Activated T-cell treated with anti-CD3 and anti-CD28 coated beads, Interleukin-2, amount 50 U/mL, for 24 hours (primary cell): ENCODE results near the gene ITLN2.
"Not testable (repeated sequence)": the region's sequence is repeated elsewhere in the genome, so short reads cannot be mapped to it uniquely, and the experiment has no call there.

Experiments used
- DNase-seq: peaks from one replicate; pipeline ENCODE4 v3.0.0-alpha.2; 2020
- H3K27ac Mint-ChIP-seq: 2 replicates; pipeline ENCODE4 v1.8.0; 2020; ENCODE audit warnings: mild to moderate bottlenecking, mixed read lengths
- H3K27me3 Mint-ChIP-seq: 2 replicates; pipeline ENCODE4 v1.8.0; 2020; ENCODE audit warnings: mixed read lengths
- H3K36me3 Mint-ChIP-seq: 2 replicates; pipeline ENCODE4 v1.8.0; 2020; ENCODE audit warnings: low read depth, mixed read lengths
- H3K4me1 Mint-ChIP-seq: 2 replicates; pipeline ENCODE4 v1.8.0; 2020; ENCODE audit warnings: low read depth, mixed read lengths
- H3K4me3 Mint-ChIP-seq: 2 replicates; pipeline ENCODE4 v1.8.0; 2020; ENCODE audit warnings: mild to moderate bottlenecking, moderate library complexity, mixed read lengths
- H3K9me3 Mint-ChIP-seq: 2 replicates; pipeline ENCODE4 v1.8.0; 2020; ENCODE audit warnings: mixed read lengths

Gene ITLN2

DNA sequence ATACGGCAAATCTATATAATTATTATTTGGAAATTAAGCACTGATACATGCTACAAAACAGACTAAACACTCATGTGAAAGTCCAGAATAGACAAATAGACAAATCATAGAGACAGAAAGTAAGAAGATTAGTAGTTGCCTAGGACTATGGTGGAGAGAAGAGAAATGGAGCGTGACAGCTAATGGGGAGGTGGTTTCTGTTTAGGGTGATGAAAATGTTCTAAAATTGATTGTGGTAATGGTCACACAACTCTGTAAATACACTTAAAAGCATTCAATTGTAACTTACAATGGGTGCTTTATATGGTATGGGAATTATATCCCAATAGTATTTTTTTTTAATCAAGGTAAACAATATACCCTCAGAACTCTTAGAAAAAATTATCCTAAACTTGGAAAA lies 20.4 kb upstream of the ITLN2 start:
- no peaks in the 10 kb centered on the region for H3K9me3 Mint-ChIP-seq
- H3K27ac Mint-ChIP-seq = no peak overlapping the region
- no peak overlapping the region for H3K4me3 Mint-ChIP-seq
- DNase-seq = no peak
- H3K27me3 Mint-ChIP-seq = peaks cover 14% of the 10 kb centered on the region
- no peaks in the 10 kb centered on the region for H3K36me3 Mint-ChIP-seq
- peaks cover 10% of the 10 kb centered on the region for H3K4me1 Mint-ChIP-seq

DNA sequence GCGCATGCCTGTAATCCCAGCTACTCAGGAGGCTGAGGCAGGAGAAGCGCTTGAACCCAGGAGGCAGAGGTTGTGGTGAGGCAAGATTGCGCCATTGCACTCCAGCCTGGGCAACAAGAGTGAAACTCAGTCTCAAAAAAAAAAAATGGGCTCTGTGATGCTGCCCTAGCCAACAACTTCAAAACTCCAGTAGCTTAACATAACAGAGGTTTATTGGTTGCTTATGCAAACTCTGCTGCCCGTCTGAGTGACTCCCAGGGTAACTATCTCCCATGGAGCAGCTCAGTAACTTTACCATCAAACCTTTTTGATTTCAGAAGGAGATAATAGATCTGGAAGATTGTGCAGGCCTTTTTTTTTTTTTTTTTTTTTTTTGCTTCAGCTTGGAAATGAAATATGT lies 18.9 kb upstream of the ITLN2 start:
- Mint-ChIP-seq H3K4me1 (peaks cover 10% of the 10 kb centered on the region), H3K27me3 (peaks cover 9% of the 10 kb centered on the region), H3K4me3 (no peak overlapping the region)

DNA sequence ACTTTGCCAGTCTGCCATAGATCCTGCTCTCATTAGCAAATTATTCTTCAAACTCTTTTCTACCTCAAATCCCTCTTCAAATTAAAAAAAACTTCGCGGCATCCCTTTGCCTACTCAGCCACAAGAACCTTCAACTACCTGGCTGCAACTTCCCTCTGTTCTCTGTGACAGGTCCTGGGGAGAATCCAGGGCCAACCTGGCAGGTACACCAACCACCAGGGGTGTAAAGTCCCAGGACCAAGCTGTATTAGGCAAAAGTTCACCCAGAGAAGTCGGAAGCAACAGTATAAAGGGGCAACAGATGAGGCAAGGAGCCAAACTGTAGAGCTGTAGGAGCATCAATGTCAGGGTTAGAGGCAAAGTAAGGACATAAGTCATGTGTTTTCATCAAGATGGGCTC lies 18.3 kb upstream of the ITLN2 start:
- H3K4me1 Mint-ChIP-seq = peaks cover 10% of the 10 kb centered on the region
- H3K9me3 Mint-ChIP-seq = no peaks in the 10 kb centered on the region
- no peak overlapping the region for H3K4me3 Mint-ChIP-seq
- no peak overlapping the region for H3K27ac Mint-ChIP-seq
- no peak for DNase-seq
- peaks cover 9% of the 10 kb centered on the region for H3K27me3 Mint-ChIP-seq
- H3K36me3 Mint-ChIP-seq = no peaks in the 10 kb centered on the region

More for the DNA sequence above, 18.9 kb upstream of the ITLN2 start:
- no peak for DNase-seq
- H3K36me3 Mint-ChIP-seq = no peaks in the 10 kb centered on the region
- no peak overlapping the region for H3K27ac Mint-ChIP-seq
- H3K9me3 Mint-ChIP-seq = no peaks in the 10 kb centered on the region

DNA sequence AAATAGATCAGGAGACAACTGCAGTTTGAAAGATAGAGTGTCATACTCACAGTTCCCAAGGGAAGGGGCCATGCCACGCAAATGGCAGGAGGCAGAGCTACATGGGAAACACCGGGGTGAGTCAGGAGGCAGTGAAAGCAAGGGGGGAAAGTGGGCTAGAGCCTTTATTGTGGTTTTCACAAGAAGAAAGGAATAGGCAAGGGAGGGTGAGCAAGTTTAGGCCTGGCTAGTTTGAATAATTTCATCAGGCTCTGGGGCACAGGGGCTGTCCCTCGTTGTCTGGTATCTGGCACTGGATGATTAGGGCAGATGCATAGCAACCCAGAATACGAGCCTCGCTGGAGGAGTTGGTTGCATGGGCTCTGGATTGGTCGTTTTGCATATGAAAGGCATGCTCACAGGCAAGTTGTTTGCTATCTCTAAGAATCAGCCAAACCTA lies 17.0 kb upstream of the ITLN2 start:
- Mint-ChIP-seq H3K9me3 (no peaks in the 10 kb centered on the region), H3K4me1 (peaks cover 10% of the 10 kb centered on the region), H3K4me3 (no peak overlapping the region), H3K36me3 (no peaks in the 10 kb centered on the region), H3K27me3 (peaks cover 9% of the 10 kb centered on the region), H3K27ac (no peak overlapping the region)
- no peak for DNase-seq

DNA sequence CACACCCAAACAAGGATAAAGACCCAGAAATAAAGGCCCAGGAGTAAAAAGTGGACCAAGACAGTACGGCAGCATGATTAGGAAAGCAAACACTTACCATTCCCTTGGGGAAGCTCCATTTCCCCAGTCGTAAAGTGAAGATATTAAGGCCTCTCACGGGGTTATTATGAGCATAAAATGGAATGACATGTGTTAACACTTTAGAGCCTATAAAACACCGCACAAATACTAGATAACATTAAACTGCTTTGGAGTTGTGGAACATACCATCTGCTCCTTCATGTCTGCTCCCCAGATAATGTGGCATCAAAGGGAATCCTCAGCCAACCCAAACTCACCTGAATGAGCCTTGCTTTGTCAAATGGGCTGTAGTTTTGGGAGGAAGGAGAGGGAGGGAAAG lies 8.9 kb upstream of the ITLN2 start:
- H3K9me3 Mint-ChIP-seq = no peaks in the 10 kb centered on the region
- DNase-seq = no peak
- no peaks in the 10 kb centered on the region for H3K4me1 Mint-ChIP-seq
- H3K4me3 Mint-ChIP-seq = no peak overlapping the region
- no peak overlapping the region for H3K27ac Mint-ChIP-seq
- no peaks in the 10 kb centered on the region for H3K27me3 Mint-ChIP-seq
- no peaks in the 10 kb centered on the region for H3K36me3 Mint-ChIP-seq

DNA sequence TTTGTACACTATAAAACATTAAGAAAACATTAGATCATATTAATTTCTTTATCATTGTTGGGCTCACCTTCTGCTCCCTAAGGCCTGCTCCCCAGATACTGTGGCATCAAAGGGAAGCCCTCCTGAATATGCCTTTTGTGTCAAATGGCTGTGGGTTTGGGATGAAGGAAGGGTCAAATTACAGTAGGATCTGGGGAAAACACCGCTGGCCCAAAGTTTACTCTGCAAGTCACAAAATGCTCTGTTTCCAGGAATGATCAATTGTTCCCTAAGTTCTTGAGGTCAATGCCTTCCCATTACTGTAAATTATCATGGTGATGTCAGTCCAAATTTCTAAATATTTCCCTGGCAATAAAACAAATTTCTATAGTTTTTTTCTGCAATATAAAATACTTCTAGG lies 6.8 kb upstream of the ITLN2 start:
- no peak for DNase-seq
- Mint-ChIP-seq H3K27ac (no peak overlapping the region), H3K4me3 (no peak overlapping the region), H3K9me3 (no peaks in the 10 kb centered on the region), H3K27me3 (no peaks in the 10 kb centered on the region), H3K4me1 (no peaks in the 10 kb centered on the region), H3K36me3 (no peaks in the 10 kb centered on the region)

DNA sequence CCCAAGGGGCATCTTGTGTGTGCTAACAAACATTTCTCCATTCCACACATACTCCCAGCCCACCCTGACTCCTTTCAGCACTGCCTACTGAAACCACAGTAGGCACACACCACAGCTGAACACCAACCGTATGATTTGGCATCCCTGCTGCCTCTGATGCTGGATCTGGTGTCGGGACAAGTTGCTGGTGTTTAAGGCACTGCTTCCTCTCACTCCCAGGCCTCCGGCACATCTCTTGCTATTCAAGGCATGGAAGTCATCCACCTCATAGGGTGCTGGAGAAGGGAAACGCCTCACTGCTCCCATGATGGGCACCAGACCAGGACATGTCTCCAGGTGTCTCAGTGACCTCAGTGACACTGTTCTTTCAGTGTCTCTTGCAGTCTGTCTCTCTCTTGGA lies 2.4 kb upstream of the ITLN2 start:
- Mint-ChIP-seq H3K4me1 (peaks cover 6% of the 10 kb centered on the region), H3K27me3 (no peaks in the 10 kb centered on the region), H3K36me3 (no peaks in the 10 kb centered on the region), H3K9me3 (no peaks in the 10 kb centered on the region), H3K27ac (no peak overlapping the region), H3K4me3 (no peak overlapping the region)
- DNase-seq = no peak

DNA sequence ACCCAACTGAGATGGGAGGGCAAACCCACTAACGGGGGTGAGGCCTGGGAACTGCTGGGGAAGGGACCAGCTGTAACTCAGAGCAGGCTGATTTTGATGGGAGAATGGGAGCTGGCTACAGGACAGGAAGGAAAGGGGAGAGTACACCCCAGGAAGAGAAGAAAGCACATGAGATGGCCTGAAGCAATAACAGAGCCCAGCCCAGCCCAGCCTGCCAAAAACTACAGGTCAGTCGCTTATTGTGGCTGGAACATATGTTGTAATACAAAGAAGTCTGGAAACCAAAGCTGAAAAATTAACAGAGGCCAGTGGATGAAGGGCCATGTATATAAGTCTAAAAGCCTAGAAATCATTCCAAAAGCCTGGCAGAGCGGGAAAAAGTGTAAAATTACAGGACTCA lies 1.6 kb downstream of the ITLN2 start:
- no peak for DNase-seq
- no peaks in the 10 kb centered on the region for H3K36me3 Mint-ChIP-seq
- no peaks in the 10 kb centered on the region for H3K27me3 Mint-ChIP-seq
- H3K4me1 Mint-ChIP-seq = peaks cover 10% of the 10 kb centered on the region
- H3K9me3 Mint-ChIP-seq = no peaks in the 10 kb centered on the region
- no peak overlapping the region for H3K4me3 Mint-ChIP-seq
- H3K27ac Mint-ChIP-seq = no peak overlapping the region

DNA sequence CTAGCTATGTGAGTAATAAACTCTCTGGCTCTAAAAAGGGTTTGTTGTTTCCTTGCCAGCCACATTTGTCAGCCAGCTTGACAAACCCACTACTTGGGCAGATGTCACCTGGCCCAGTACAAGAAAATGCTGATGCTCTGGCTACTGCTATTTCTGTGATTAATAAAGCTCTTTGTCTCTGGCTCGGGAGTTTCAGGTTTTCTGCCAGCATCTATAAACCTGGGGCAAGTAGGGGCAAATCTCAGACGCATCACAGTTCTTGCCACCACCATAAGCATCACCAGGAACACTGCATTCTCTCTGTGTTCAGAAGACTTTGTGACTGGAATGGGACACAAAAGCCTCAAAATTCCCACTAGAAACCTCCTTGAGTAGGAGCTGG lies 2.5 kb downstream of the ITLN2 start:
- no peak for DNase-seq
- no peaks in the 10 kb centered on the region for H3K9me3 Mint-ChIP-seq
- H3K4me3 Mint-ChIP-seq = no peak overlapping the region
- no peaks in the 10 kb centered on the region for H3K36me3 Mint-ChIP-seq
- H3K4me1 Mint-ChIP-seq = peaks cover 10% of the 10 kb centered on the region
- no peaks in the 10 kb centered on the region for H3K27me3 Mint-ChIP-seq
- H3K27ac Mint-ChIP-seq = no peak overlapping the region

DNA sequence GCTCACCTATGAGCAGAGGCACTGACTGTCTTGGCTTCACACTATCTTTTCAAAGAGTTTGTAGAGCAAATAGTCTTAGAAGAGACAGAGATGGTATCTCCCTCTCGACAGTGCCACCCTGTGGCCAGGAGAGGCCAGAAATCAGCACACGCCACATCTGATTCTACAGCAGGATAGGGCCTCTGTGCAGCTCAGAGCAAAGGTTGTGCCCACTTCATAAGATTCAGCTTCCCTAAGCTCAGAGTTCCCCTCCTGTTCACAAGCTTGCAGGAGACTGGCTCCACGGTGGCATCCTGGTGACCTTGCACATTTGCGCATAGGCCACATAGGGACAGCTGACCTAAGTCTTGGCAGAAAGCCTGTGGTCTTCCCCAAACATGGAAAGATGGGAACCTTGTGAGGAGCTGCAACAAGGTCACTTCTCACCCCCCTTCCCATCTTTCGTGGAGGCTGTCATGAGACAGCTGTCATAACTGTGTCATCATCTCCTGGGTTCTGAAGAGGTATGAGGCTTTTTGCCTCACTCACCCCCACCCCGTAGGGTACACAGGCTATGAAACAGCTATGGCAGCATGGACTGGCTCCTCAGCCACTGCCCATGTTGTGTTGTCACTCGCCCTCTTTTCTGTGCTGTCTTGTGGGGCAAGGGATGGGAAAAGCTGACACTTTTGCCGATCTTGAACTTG lies 3.0 kb downstream of the ITLN2 start:
- Mint-ChIP-seq H3K27ac (no peak overlapping the region), H3K27me3 (no peaks in the 10 kb centered on the region), H3K4me1 (peaks cover 10% of the 10 kb centered on the region), H3K4me3 (no peak overlapping the region), H3K36me3 (no peaks in the 10 kb centered on the region), H3K9me3 (no peaks in the 10 kb centered on the region)
- peak; percentile 81 for DNase-seq

DNA sequence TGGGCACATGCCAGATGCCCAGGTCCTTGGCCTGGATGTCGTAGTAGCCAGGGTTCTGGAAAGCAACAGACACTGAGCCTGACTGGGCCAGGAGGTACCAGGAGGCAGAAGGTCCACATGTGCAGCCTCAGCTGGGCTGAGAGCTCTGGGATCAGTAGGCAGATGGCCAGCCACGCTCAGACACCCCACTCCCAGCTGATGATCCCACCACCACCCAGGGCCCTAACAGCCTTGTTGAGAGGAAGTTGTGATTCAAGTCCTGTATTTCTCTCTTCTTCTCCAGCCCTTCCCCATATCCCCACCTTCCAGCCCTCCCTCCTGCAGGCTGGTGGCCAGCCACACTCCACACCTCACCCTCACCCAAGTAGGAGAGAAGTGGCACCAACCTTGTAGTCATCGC lies 4.0 kb downstream of the ITLN2 start:
- H3K9me3 Mint-ChIP-seq = no peaks in the 10 kb centered on the region
- H3K27ac Mint-ChIP-seq = no peak overlapping the region
- H3K36me3 Mint-ChIP-seq = no peaks in the 10 kb centered on the region
- no peak for DNase-seq
- H3K27me3 Mint-ChIP-seq = no peaks in the 10 kb centered on the region
- H3K4me3 Mint-ChIP-seq = no peak overlapping the region
- H3K4me1 Mint-ChIP-seq = peaks cover 10% of the 10 kb centered on the region

DNA sequence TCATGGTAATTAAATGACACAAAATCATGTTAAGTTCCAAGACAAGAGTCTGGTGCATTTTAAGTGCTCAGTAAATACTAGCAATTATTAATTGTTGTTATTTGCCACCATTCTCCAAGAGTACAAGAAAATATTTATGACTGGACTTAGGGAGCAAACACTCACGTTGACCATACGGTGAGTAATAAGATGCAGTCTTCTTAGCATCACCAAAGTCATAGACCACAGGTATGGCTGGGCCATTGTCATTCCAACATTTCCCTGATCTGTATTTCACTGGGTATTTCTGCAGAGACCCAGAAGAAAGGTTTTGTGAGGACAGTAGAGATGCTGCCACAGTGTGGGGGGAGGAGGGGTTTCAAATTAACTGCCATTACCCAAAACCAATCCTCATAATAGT lies 4.7 kb downstream of the ITLN2 start:
- Mint-ChIP-seq H3K4me1 (peaks cover 10% of the 10 kb centered on the region), H3K27me3 (no peaks in the 10 kb centered on the region), H3K4me3 (no peak overlapping the region), H3K9me3 (no peaks in the 10 kb centered on the region), H3K27ac (no peak overlapping the region), H3K36me3 (no peaks in the 10 kb centered on the region)
- no peak for DNase-seq

DNA sequence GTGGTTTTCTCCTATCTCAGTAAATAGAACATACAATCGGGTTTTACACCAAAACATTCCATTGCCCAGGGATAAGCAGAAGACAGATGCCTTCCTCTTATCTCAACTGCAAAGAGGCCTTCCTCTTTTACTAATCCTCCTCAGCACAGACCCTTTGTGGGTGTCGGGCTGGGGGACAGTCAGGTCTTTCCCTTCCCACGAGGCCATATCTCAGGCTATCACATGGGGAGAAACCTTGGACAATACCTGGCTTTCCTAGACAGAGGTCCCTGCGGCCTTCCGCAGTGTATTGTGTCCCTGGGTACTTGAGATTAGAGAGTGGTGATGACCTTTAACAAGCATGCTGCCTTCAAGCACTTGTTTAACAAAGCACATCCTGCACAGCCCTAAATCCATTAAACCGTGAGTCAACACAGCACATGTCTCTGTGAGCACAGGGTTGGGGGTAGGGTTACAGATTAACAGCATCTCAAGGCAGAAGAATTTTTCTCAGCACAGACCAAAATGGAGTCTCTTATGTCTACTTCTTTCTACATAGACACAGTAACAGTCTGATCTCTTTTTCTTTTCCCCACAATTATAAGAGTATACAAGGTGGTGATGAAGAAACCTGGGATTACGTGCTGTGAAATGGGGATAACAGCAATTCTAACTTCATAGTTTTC lies 5.3 kb downstream of the ITLN2 start:
- H3K27ac Mint-ChIP-seq, H3K9me3 Mint-ChIP-seq, H3K36me3 Mint-ChIP-seq, DNase-seq, H3K4me3 Mint-ChIP-seq, H3K27me3 Mint-ChIP-seq, H3K4me1 Mint-ChIP-seq: not testable (repeated sequence)

DNA sequence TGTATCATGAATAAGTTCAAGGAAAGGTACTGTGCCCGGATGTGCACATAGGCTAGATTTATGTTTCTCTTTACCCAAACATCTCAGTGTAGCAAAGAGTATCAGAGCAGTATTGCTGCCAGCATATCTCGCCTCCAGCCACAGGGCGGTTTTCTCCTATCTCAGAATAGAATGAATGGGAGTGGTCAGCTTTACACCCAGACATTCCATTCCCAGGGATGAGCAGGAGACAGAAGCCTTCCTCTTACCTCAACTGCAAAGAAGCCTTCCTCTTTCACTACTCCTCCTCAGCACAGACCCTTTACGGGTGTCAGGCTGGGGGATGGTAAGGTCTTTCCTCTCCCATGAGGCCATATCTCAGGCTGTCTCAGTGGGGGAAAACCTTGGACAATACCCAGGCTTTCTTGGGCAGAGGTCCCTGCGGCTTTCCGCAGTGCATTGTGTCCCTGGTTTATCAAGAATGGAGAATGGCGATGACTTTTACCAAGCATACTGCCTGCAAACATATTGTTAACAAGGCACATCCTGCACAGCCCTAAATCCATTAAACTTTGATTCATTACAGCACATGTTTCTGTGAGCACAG lies 7.3 kb downstream of the ITLN2 start:
- not testable (repeated sequence) for H3K27ac Mint-ChIP-seq, H3K9me3 Mint-ChIP-seq, H3K36me3 Mint-ChIP-seq, H3K27me3 Mint-ChIP-seq, H3K4me3 Mint-ChIP-seq, DNase-seq, H3K4me1 Mint-ChIP-seq

DNA sequence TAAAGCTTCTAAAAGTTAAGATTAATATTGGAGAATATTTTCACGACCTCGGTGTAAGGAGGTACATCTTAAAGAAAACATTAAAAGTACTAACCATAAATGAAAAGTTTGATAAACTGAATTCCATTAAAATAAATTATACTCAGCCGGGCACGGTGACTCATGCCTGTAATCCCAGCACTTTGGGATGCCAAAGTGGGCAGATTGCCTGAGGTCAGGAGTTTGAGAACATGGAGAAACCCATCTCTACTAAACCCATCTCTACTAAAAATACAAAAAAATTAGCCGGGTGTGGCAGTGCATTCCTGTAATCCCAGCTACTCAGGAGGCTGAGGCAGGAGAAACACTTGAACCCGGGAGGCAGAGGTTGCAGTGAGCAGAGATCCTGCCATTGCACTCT lies 8.7 kb downstream of the ITLN2 start:
- not testable (repeated sequence) for H3K27ac Mint-ChIP-seq, H3K27me3 Mint-ChIP-seq, H3K4me1 Mint-ChIP-seq, H3K4me3 Mint-ChIP-seq, H3K9me3 Mint-ChIP-seq, DNase-seq, H3K36me3 Mint-ChIP-seq
